OCI-LY7 (cell line): Measurements from ENCODE around the gene GALNT7. TPM values are rescaled to one million over a fixed set of nuclear protein-coding genes. Genes with fewer than 3 reads are reported as not detected.

Experiments used
- BruUV-seq: library from RNA; stranded (reverse); fragments of 400-500 nt; replicated peaks from 2 replicates; lab custom pipeline; 2021; lab: Mats Ljungman, UMichigan
- CTCF ChIA-PET: fragments of 300-600 bp; sonication (Branson Sonifier 250); formaldehyde crosslinking; loops from one replicate; lab custom pipeline; 2022; ENCODE audit warnings: antibody characterized with exemption; ENCODE audit not compliant: unreplicated experiment; lab: Charles Lee
- POLR2A ChIA-PET: fragments of 300-600 bp; sonication (Branson Sonifier 250); formaldehyde crosslinking; loops from one replicate; lab custom pipeline; 2022; ENCODE audit warnings: antibody characterized with exemption; lab: Charles Lee
- DNase-seq: peaks from one replicate; pipeline ENCODE4 v3.0.0-alpha.2; 2015; ENCODE audit warnings: low spot score
- H2AFZ ChIP-seq: fragments of 200-600 bp; sonication (generic), shearing (Covaris generic); 2 replicates; pipeline ENCODE4 v1.6.1; 2014; ENCODE audit warnings: mild to moderate bottlenecking, antibody characterized with exemption, low read length, moderate library complexity
- H3K27ac ChIP-seq: fragments of 200-600 bp; sonication (generic); 2 replicates; pipeline ENCODE4 v1.5.1; 2014; ENCODE audit warnings: mixed run types, low read depth, mild to moderate bottlenecking, moderate library complexity, low read length, inconsistent platforms; ENCODE audit not compliant: poor library complexity, severe bottlenecking
- H3K36me3 ChIP-seq: fragments of 200-600 bp; sonication (generic); 2 replicates; pipeline ENCODE4 v1.6.1; 2014; ENCODE audit warnings: mild to moderate bottlenecking, antibody characterized with exemption, low read length, moderate library complexity, mixed read lengths; ENCODE audit not compliant: insufficient read depth
- H3K4me1 ChIP-seq: fragments of 200-600 bp; sonication (generic); 2 replicates; pipeline ENCODE4 v1.5.1; 2014; ENCODE audit warnings: mild to moderate bottlenecking, low read length; ENCODE audit not compliant: insufficient read depth, poor library complexity, severe bottlenecking
- H3K4me2 ChIP-seq: fragments of 200-600 bp; sonication (generic); 2 replicates; pipeline ENCODE4 v1.6.1; 2014; ENCODE audit warnings: mild to moderate bottlenecking, low read length
- H3K4me3 ChIP-seq: fragments of 200-600 bp; sonication (generic); 2 replicates; pipeline ENCODE4 v1.5.1; 2014; ENCODE audit warnings: mild to moderate bottlenecking, low read depth, low read length; ENCODE audit not compliant: poor library complexity, severe bottlenecking
- H3K79me2 ChIP-seq: fragments of 200-600 bp; sonication (generic); 2 replicates; pipeline ENCODE4 v1.6.1; 2016; ENCODE audit warnings: low read depth, mild to moderate bottlenecking, low read length, moderate library complexity, mixed read lengths; ENCODE audit not compliant: insufficient read depth
- H3K9me2 ChIP-seq: fragments of 200-600 bp; sonication (generic); 2 replicates; pipeline ENCODE4 v1.6.1; 2016; ENCODE audit warnings: mild to moderate bottlenecking, low read length, mixed read lengths; ENCODE audit not compliant: insufficient read depth
- H3K9me3 ChIP-seq: fragments of 200-600 bp; sonication (generic); 2 replicates; pipeline ENCODE4 v1.6.1; 2014; ENCODE audit warnings: mild to moderate bottlenecking, mixed run types, low read length, mixed read lengths
- H4K20me1 ChIP-seq: fragments of 200-600 bp; sonication (generic); 2 replicates; pipeline ENCODE4 v1.6.1; 2014; ENCODE audit warnings: mild to moderate bottlenecking, antibody characterized with exemption, low read length, moderate library complexity, mixed read lengths; ENCODE audit not compliant: insufficient read depth
- EZH2phosphoT487 ChIP-seq: fragments of 200-600 bp; sonication (generic); IDR thresholded peaks from 2 replicates; pipeline ENCODE4 v1.6.1; 2018; ENCODE audit warnings: low read depth, borderline replicate concordance, mild to moderate bottlenecking, mixed run types, antibody characterized with exemption, low read length, moderate library complexity, mixed read lengths
- intact Hi-C: fragments of 100-400 bp; cut with micrococcal nuclease; formaldehyde crosslinking; loops from one replicate; pipeline ENCODE4 v1.10.0; 2022; ENCODE audit not compliant: unreplicated experiment
- total RNA-seq, 2 experiments: library from RNA; depleted of rRNA in 1 of 2; stranded (reverse); fragments of >200 nt in 1 of 2; shearing (Covaris generic) in 1 of 2; gene quantifications; 2 replicates each; pipeline ENCODE4 v1.2.3, GENCODE V29; 2014 to 2022
- TF ChIP-seq, protein P1 (sequence below): fragments of 200-600 bp; sonication (generic); conservative IDR thresholded peaks from 2 replicates; pipeline ENCODE4 v1.5.1; 2014; ENCODE audit warnings: mild to moderate bottlenecking, antibody characterized with exemption, low read length, moderate library complexity, mixed read lengths

The GALNT7 gene
- total RNA-seq, 2 experiments from 2014 or later, result 20.3 to 34.4 TPM

DNA sequence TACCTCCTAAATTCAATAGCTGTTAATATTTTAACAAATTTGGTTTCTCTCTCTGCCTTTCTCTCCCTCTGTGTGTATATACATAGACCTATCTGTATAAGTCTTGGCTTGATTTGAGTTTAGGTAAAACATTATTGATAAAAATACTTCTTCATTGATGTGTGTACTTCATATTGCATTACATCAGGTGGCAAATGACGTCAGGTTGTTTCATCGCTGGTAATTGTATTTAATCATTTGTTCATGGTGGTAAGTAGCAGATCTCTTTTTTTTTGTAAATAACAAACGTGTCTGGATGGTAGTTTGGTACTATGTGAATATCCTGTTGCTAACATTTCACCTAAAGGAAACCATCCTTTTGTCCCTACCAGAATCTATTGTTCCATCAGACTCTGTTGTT is 55.1 kb downstream of the GALNT7 start:
- TF ChIP-seq, protein P1, sequence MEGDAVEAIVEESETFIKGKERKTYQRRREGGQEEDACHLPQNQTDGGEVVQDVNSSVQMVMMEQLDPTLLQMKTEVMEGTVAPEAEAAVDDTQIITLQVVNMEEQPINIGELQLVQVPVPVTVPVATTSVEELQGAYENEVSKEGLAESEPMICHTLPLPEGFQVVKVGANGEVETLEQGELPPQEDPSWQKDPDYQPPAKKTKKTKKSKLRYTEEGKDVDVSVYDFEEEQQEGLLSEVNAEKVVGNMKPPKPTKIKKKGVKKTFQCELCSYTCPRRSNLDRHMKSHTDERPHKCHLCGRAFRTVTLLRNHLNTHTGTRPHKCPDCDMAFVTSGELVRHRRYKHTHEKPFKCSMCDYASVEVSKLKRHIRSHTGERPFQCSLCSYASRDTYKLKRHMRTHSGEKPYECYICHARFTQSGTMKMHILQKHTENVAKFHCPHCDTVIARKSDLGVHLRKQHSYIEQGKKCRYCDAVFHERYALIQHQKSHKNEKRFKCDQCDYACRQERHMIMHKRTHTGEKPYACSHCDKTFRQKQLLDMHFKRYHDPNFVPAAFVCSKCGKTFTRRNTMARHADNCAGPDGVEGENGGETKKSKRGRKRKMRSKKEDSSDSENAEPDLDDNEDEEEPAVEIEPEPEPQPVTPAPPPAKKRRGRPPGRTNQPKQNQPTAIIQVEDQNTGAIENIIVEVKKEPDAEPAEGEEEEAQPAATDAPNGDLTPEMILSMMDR, result no peak
- peaks cover 33% of the 10 kb centered on the region for H3K79me2 ChIP-seq
- H3K4me2 ChIP-seq, result no peak overlapping the region
- H3K9me2 ChIP-seq, result no peaks in the 10 kb centered on the region
- no peaks in the 10 kb centered on the region for H4K20me1 ChIP-seq
- BruUV-seq, result no TSS peak
- no peaks in the 10 kb centered on the region for H3K9me3 ChIP-seq
- CTCF ChIA-PET, result no interaction called here
- no peak for DNase-seq
- POLR2A ChIA-PET, result interaction anchor here (0.6 to 1.5 kb wide), 6 partner anchors 10 to 131 kb away, joined by 4 to 7 read pairs (median 5); no protein-coding TSS in a partner anchor
- no peak overlapping the region for H3K27ac ChIP-seq
- peaks cover 1% of the 10 kb centered on the region for H3K4me1 ChIP-seq
- no peak overlapping the region for H3K4me3 ChIP-seq
- peaks cover 5% of the 10 kb centered on the region; the same call in 1 of the 2 replicates for H3K36me3 ChIP-seq
- intact Hi-C loops, result no loop called here
- H2AFZ ChIP-seq, result no peak overlapping the region

DNA sequence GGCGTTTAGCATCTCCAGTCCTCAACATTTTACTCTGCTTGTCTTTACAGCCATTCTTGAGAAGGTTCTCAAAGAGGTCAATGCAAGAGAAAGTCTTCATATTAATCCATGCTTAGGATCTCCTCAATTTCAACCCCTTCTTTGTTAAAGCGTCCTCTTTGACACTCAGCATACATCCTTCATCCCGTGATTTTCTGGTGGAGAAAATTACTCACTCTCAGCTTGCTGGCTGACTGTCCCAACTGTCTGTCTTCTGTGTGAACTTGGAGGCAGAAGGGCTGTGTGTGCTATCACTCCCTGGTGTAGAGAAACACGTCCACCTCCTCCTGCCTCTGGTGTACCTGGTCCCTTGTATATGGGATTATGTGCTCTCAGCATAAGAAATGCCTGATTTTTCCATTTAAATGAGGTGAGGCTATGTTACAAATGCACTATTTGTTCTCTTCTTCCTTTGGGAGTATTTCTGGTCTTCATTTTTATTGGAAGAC is 57.8 kb downstream of the GALNT7 start:
- ChIA-PET POLR2A (interaction anchor here (1.2 kb wide), 1 partner anchor 16 kb away, joined by 3 read pairs; no protein-coding TSS in a partner anchor), CTCF (no interaction called here)
- Histone ChIP-seq H3K79me2 (peaks cover 30% of the 10 kb centered on the region), H4K20me1 (no peaks in the 10 kb centered on the region; the same call in 1 of the 2 replicates), H3K27ac (no peak overlapping the region), H3K4me1 (no peaks in the 10 kb centered on the region), H3K36me3 (0 out of 2 replicates have a peak, but pooled peaks cover 3% of the 10 kb centered on the region), H3K4me3 (no peak overlapping the region), H2AFZ (no peak overlapping the region), H3K9me3 (no peaks in the 10 kb centered on the region), H3K4me2 (no peak overlapping the region), H3K9me2 (no peaks in the 10 kb centered on the region)
- BruUV-seq, result no TSS peak
- no peak for DNase-seq
- TF ChIP-seq, protein P1, result no peak
- no peak for TF ChIP-seq EZH2phosphoT487
- intact Hi-C loops, result no loop called here

DNA sequence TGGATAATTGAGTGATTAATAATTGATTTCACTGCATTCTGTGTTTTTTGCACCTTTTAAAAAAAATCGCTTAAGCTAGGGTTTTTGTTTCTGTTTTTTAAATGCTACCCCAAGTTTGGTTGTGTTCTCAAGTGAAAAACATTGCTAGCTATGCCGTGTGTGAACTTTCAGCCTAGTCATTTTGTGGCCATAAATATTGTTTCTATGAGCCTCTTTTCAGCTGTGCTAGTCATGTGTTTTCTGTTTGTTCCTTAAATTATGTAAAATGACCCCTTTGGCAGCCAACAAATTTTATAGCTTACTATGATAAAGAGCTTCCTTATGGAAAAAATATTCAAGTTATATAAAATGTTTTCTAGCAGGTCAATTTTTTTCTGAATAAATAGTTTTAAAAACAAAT is 59.1 kb downstream of the GALNT7 start:
- H2AFZ ChIP-seq, result no peak overlapping the region
- intact Hi-C loops, result no loop called here
- no peaks in the 10 kb centered on the region for H3K9me3 ChIP-seq
- no peak overlapping the region for H3K4me2 ChIP-seq
- POLR2A ChIA-PET, result interaction anchor here (1.1 to 1.2 kb wide), 2 partner anchors 15 to 35 kb away, joined by 3 to 4 read pairs; no protein-coding TSS in a partner anchor
- no peak for TF ChIP-seq EZH2phosphoT487
- no peaks in the 10 kb centered on the region; the same call in 1 of the 2 replicates for H4K20me1 ChIP-seq
- H3K4me3 ChIP-seq, result no peak overlapping the region
- CTCF ChIA-PET, result no interaction called here
- H3K9me2 ChIP-seq, result no peaks in the 10 kb centered on the region
- no peak overlapping the region for H3K27ac ChIP-seq
- BruUV-seq, result no TSS peak
- peaks cover 7% of the 10 kb centered on the region for H3K36me3 ChIP-seq
- H3K4me1 ChIP-seq, result no peaks in the 10 kb centered on the region
- peaks cover 24% of the 10 kb centered on the region for H3K79me2 ChIP-seq
- no peak for DNase-seq
